Esophagus squamous epithelium (tissue), 4 donors: ENCODE data around the gene S100A3.

Source experiments
- CTCF ChIP-seq, 6 experiments: fragments of 450-650 bp in 4 of 6; fragments of 200-600 bp in 2 of 6; sonication (generic) in 2 of 6; IDR thresholded peaks; one replicate each; pipeline ENCODE4 v1.5.1; 2016 to 2019; ENCODE audit warnings: antibody characterized with exemption in 6 of 6, mild to moderate bottlenecking in 4 of 6, moderate library complexity in 4 of 6
- POLR2A ChIP-seq, 4 donors: fragments of 450-650 bp; IDR thresholded peaks; one replicate each; pipeline ENCODE4 v1.6.1; 2017; ENCODE audit warnings: antibody characterized with exemption in 4 of 4, mild to moderate bottlenecking in 4 of 4, moderate library complexity in 3 of 4

GRCh38 chr1:153507926-153508583 lies 41.0 kb downstream of the S100A3 start:
- TF ChIP-seq CTCF (IDR thresholded peaks at IDR 0.05), result no peak
- TF ChIP-seq POLR2A (IDR thresholded peaks at IDR 0.05), result no peak
